Fibroblast of the aortic adventitia (primary cell): Measurements from ENCODE around the gene CTNNA3. TPM values are rescaled to one million over a fixed set of nuclear protein-coding genes. Genes with fewer than 3 reads are reported as not detected.

Source experiments
- DNase-seq: peaks from one replicate; pipeline ENCODE4 v3.0.0-alpha.2; 2010; ENCODE audit warnings: low read depth
- H3K4me3 ChIP-seq: 2 replicates; pipeline ENCODE4 v1.5.1; 2011; ENCODE audit warnings: low read depth, mild to moderate bottlenecking, control low read depth, low read length, moderate library complexity
- total RNA-seq: library from RNA; depleted of rRNA; stranded (reverse); fragments of >200 nt; gene quantifications from 2 replicates; pipeline ENCODE4 v1.2.3, GENCODE V29; 2012; ENCODE audit warnings: low replicate concordance
- TF ChIP-seq, protein P1 (sequence below): IDR thresholded peaks from 2 replicates; pipeline ENCODE4 v1.5.1; 2011; ENCODE audit warnings: mild to moderate bottlenecking, low read length, control low read depth, inconsistent platforms; ENCODE audit not compliant: insufficient read depth

Gene CTNNA3
- total RNA-seq, 1 donor = not detected

- H3K4me3 ChIP-seq = no peak overlapping the region
- TF ChIP-seq, protein P1, sequence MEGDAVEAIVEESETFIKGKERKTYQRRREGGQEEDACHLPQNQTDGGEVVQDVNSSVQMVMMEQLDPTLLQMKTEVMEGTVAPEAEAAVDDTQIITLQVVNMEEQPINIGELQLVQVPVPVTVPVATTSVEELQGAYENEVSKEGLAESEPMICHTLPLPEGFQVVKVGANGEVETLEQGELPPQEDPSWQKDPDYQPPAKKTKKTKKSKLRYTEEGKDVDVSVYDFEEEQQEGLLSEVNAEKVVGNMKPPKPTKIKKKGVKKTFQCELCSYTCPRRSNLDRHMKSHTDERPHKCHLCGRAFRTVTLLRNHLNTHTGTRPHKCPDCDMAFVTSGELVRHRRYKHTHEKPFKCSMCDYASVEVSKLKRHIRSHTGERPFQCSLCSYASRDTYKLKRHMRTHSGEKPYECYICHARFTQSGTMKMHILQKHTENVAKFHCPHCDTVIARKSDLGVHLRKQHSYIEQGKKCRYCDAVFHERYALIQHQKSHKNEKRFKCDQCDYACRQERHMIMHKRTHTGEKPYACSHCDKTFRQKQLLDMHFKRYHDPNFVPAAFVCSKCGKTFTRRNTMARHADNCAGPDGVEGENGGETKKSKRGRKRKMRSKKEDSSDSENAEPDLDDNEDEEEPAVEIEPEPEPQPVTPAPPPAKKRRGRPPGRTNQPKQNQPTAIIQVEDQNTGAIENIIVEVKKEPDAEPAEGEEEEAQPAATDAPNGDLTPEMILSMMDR = no peak
- DNase-seq = no peak
These were observed 1181.3 kb downstream of the CTNNA3 start for GRCh38 chr10:66514666-66515065.

- no peak for DNase-seq
- TF ChIP-seq, protein P1 = no peak
- H3K4me3 ChIP-seq = no peak overlapping the region
These were observed 1182.5 kb downstream of the CTNNA3 start for GRCh38 chr10:66513504-66513903.

GRCh38 chr10:66505003-66505657, 1190.9 kb downstream of the CTNNA3 start:
- DNase-seq = no peak
- no peak overlapping the region for H3K4me3 ChIP-seq
- TF ChIP-seq, protein P1 = no peak

- no peak overlapping the region for H3K4me3 ChIP-seq
- TF ChIP-seq, protein P1 = no peak
- DNase-seq = no peak
These were observed 1194.6 kb downstream of the CTNNA3 start for GRCh38 chr10:66501356-66501755.

- no peak overlapping the region for H3K4me3 ChIP-seq
- no peak for DNase-seq
- TF ChIP-seq, protein P1 = no peak
These were observed 1212.0 kb downstream of the CTNNA3 start for GRCh38 chr10:66483966-66484365.

GRCh38 chr10:66472156-66472555, 1223.8 kb downstream of the CTNNA3 start:
- no peak for DNase-seq
- H3K4me3 ChIP-seq = no peak overlapping the region
- TF ChIP-seq, protein P1 = no peak

DNA sequence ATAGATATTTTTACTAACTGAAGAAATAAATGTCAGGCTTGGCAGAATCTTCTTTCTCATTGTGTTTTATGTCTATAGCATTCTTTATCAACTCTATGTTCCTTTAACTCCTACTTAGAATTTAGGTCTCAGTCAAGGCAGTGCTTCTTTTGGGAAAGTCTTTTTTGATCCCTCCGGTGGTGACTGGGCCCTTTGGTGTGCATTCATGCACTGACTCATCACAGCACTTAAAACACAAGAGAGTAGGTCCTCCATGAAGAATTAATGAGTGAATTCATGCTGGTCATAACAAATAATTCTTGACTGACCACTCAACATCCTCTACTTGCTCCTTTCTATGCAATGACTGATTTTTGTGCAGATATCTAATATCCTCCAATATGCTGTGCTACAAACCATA, 1229.0 kb downstream of the CTNNA3 start:
- TF ChIP-seq, protein P1 = no peak
- H3K4me3 ChIP-seq = no peak overlapping the region
- no peak for DNase-seq
